GM19025 (cell line): ENCODE measurements around the gene IL9R.
"Not testable (repeated sequence)": the region's sequence is repeated elsewhere in the genome, so short reads cannot be mapped to it uniquely, and the experiment has no call there.

Source experiments
- ATAC-seq: cut with Tn5 transposase; IDR thresholded peaks from one replicate; pipeline ENCODE4 v1.9.1; 2021; ENCODE audit warnings: mild to moderate bottlenecking, low read depth, moderate library complexity; ENCODE audit not compliant: unreplicated experiment

The IL9R gene, protein sequence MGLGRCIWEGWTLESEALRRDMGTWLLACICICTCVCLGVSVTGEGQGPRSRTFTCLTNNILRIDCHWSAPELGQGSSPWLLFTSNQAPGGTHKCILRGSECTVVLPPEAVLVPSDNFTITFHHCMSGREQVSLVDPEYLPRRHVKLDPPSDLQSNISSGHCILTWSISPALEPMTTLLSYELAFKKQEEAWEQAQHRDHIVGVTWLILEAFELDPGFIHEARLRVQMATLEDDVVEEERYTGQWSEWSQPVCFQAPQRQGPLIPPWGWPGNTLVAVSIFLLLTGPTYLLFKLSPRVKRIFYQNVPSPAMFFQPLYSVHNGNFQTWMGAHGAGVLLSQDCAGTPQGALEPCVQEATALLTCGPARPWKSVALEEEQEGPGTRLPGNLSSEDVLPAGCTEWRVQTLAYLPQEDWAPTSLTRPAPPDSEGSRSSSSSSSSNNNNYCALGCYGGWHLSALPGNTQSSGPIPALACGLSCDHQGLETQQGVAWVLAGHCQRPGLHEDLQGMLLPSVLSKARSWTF

DNA sequence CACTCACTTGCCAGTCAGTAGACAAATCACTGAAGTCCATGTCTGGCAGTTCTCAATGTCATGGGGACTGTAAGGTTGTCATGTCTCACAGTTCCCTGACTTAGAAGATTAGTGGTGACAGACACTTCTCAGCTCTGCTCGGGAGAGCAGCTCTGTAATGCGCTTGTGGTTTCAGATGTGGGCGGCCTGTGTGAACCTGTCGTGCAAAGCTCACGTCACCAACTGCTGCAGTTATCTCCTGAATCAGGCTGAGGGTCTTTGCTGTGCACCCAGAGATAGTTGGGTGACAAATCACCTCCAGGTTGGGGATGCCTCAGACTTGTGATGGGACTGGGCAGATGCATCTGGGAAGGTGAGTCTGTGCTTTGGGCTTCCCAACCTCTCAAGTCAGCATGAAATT, at the start of gene IL9R:
TSS of gene IL9R (plus strand) at position 261 of the 400 bp plus-strand sequence. CDS start at position 325, 64 bp downstream.
- ATAC-seq = no peak

DNA sequence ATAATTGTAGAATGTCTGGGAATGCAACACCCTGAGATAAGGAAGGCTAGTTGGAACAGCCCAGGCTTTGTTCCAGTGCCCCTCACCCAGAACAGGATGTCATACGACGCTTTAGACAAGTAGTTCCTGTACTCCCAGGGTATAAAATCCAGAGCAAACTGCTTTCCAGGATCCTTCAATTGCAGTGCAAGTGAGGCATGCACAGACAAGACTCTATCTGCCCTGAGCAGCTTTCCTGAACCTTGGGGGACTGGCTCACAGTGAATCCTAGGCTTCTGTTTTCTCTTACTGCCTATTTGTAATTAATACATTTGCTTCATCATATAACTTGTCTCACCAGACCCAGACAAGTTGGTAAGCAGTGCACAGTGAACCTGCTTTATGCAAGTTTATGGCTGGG, 48.4 kb upstream of the IL9R start:
- ATAC-seq = no peak

DNA sequence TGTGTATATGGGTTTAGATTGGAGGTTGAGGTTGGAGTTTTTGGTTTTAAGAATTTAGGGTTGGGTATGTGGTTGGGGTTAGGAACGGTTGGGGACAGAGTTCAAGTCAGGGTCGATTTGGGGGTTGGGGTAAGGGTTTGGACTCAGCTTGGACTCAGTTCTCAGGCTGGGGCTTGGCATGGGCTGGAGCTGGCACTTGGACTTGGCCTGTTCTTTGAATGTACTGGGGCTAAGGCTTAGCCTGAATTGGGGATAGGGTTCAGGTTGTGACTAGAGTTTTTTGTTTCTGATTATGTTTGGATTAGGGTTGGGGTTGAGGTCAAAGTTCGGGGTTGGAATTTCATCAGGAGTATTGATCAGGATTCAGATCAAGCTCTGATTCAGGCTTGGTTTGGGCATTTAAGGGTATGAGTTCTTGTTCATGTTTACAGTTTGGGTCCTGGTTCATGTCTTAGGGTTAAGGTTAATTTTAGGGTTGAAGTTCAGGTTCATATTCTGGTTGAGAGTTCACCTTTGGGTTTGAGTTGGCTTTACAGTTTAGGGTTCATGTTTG, 46.2 kb upstream of the IL9R start:
- no peak for ATAC-seq

DNA sequence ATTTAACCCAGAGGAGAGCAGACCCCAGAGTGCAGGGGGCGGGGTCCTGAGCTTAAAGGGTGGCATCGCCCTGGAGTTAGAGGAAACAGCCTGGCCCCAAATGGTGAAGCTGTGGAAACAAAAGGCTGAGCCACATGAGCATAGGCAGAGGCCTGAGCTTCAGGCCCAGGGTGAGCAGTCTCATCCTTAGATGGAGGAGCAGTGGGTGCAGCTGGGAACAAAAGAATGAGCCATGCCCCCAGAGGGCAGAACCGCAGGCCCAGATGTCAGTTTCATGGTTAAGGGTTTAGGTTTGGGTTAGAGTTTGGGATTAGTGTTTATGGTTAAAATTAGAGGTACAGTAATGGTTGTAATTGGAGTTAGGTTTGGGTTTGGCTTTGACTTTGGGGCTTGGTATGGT, 44.4 kb upstream of the IL9R start:
- no peak for ATAC-seq

DNA sequence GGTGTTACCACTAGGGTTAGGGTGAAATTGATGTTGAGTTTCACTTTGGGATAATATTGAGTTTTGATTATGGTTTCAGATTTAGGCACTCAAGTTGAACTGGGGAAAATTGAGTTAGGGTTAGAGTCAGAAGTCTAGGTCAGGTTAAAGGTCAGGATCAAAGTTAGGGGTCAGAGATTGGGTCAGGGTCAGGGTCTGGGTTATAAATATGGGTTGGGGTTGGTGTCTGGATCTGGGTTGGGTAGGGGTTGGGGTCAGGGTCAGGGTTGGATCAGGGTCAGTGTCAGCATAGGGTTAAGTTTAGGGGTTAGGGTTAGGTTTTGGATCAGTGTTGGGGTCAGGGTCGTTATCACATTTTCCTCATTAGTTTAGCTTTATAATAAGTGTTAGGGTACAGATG, 42.7 kb upstream of the IL9R start:
- ATAC-seq = no peak

DNA sequence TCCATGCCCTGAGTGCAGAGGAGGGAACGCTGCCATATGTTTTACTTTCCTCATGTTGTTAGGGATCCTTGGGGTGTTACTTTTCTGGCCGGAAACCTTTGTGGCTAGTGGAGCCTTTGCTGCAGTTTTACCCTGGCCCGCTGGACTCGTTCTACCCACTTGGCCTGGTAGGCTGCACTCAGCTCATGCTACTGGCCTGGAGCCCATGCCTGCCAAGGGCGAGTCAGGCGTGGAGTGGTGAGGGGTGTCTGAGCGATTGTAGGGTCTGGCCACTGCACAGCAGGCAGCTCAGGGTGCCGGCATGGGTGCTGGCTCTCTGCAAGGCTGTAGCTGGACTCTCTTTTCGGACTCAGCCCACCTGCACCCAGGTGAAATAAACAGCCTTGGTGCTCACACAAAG, 41.4 kb upstream of the IL9R start:
- ATAC-seq = no peak

DNA sequence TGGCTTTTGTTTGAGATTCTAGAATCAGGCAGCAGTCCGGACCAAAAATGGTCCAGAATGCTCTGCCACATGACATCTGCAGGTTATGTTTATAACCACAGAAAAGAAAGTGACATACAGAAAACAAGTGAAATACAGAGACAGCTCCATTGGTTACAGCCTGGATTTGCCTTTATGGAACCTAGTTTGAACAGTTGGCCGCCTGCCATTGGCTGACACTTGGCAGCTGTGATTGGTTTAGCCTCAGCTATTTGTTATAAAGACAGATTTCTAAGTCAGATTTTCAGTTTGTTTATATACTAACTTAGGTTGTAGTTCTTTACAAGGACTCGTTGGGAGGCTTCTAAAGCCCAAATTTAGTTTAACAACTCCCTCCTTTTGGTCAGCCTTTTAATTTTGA, 40.8 kb upstream of the IL9R start:
- ATAC-seq = no peak

DNA sequence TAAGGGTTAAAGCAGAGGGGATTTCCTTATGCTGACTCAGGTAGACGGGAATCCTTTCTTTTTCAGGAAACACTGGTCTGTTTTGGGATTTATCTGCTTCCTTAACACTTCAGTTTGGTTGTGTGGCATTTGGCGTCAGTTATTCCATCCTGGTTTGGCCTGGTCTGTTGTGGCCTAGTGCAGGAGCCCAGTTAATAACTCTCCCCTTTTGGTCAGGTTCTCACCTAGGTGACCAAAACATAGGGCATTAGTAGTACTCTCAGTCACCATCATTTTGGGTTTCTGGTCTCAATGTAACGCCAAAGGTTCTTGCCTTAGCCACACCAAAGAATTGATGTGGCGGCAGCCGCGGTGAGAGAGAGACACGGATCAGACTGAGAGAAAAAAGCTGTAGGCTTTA, 39.7 kb upstream of the IL9R start:
- ATAC-seq = no peak

DNA sequence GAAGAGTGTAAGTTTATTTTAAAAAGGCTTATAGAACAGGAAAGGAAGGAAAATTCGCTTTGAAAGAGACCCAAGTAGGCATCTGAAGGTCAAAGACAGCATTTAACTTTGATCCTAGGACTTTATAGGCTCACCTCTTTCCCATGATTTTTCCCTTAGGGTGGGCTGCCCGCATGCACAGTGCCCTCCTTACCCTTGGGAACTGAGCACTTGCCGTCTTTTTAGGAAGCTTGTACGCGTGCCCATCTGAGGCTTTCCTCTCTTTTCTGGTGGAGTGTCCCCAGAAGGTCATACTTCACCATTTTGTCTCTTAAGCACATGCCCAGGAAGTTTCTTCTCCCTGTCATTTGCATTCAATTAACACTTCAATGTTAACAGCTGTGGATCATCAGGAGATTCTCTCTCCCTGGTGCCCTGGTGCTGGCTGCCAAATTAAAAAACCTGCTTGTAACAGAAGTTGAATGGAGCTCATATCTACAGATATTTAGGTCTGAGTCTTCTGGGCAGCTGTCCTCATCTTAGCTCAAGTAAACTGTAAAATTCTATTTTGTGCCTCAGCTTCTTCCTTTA, 38.4 kb upstream of the IL9R start:
- ATAC-seq = no peak

DNA sequence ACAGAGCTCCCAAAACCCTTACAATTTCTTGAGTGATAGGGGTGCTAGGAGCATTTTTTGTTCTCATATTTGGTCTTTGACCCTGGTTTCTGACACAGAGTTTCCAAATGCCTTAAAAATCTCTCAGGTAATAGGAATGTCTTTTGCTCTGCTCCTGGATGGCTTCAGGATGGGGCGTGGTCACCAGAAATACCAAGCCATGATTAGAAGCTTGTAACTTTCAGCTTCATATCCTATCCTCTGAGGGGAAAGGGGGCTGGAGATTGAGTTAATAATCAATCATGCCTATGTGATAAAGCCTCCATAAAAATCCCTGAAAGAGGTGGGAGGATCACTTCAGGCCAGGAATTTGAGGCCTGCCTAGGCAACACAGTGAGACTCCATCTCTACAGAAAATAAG, 34.6 kb upstream of the IL9R start:
- no peak for ATAC-seq

DNA sequence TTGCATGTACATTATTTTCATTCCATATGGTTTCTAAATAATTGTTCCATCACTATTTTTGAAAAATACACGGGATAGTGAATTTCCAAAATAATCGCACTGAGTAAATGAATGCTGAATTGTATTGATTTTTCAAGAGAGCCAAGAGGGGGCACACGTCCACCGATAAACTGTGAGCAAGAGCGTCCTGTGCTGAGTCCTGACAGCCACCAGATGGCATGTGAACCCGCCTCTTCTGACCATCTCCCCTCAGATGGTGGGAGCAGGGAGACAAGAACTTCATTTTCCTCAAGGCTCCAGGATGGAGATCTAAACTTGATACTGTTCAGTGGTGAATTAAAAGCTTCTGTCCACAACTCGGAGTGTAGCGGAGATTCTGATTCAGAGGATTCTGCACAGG, 30.6 kb upstream of the IL9R start:
- no peak for ATAC-seq

DNA sequence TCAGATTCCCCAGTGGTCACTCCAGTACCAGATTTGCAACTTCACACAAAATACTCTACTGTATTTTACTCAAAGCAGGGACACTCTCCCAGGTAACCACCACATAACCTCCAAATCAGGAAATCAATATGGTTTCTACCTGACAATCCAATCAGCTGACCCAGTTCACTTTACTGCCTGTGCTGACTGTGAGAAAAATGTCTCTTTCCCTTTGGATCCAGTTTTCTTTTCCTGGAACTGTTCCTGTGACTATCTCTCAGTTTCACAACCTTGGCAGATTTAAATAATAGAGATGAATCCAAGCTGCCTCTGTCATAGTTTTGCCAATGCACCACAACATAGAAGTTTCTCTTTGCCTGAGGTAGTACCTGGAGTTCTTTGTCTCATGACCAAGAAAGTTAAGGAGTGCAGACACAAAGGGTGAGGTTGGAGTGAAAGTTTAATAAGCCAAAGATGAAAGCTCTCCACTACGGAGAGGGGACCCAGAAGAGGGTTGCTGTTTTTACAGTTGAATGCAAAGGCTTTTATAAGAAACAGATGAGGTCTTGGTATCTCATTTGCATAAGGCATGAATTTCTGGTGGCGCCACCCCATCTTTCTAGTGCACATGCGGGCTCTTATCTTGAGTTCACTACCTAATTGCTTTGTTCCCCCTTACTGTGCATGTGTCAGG, 29.7 kb upstream of the IL9R start:
- no peak for ATAC-seq

DNA sequence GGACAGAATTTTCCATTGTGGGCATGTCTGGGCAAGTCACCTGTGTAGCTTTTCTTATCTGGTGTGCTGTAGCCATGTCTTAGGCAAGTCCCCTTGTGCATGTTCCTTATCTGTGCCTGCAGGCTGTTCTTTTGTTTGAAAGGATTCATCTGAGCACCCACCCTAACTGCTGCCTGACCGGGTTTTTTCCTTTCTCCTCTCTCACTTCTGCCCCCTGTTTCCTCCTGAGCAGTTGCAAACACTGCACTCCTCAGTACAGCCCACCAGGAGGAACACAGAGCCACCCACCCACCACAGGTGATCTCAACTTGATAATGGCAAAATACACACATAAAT, 29.2 kb upstream of the IL9R start:
- ATAC-seq = no peak

DNA sequence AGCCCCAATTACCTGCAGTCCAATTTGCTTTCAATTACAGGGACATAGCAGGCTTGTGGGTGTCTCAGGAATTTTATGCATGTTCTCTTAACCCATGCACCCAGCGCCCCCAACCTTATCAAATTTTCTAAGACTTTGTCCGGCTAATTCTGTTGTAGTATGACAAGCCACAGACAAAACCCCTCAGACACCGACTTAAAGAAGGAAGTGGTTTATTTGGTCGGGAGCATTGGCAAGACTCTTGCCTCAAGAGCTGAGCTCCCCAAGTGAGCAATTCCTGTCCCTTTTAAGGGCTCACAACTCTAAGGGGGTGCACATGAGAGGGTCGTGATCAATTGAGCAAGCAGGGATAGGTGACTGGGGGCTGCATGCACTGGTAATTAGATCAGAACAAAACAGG, 28.7 kb upstream of the IL9R start:
- no peak for ATAC-seq

DNA sequence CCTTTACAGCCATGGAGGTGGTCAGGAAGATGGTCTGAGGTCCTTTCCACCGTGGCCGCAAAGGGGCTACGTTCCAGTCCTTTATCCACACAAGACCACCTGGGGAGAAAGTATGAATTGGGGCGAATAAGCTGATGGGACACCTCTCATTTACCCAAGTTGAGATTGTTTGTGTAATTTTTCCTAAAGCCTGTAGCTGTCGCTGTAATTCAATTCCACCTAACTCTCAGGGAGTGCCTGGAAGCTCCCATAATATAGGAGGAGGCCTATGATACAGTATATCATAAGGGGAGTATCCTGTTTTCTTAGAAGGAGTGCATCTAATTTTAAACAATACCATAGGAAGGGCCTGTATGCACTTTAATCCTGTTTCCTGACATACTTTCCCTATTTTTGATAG, 25.8 kb upstream of the IL9R start:
- not testable (repeated sequence) for ATAC-seq

DNA sequence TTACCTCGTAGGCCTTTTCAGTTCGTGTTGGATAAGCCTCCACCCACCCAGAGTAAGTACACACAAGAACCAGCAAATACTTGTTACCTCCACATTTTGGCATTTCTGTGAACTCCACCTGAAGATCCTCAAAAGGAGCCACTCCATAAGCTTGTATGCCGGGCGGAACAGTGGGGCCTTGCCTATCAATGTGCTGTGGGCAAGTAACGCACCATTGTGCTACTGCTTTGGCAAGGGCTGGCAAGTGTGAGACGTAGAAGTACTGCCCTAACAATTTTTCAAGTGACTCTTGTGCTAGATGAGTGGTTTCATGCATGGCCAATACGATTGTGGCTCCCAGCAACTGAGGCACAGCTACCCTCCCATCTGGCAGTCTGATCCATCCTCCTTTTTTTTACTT, 25.3 kb upstream of the IL9R start:
- not testable (repeated sequence) for ATAC-seq

DNA sequence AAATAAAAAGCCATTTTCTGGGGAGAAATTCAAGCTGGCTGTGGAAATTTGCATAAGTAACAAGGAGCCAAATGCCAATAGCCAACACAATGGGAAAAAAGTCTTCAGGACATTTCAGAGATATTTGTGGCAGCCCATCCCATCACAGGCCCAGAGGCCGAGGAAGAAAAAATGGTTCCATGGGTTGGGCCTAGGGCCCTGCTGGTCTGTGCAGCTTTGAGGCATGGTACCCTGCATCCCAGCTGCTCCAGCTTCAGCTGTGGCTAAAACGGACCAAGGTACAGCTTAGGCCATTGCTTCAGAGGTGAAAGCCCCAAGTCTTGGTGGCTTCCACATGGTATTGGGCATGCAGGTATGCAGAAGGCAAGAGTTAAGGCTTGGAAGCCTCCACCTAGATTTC, 14.2 kb upstream of the IL9R start:
- no peak for ATAC-seq

DNA sequence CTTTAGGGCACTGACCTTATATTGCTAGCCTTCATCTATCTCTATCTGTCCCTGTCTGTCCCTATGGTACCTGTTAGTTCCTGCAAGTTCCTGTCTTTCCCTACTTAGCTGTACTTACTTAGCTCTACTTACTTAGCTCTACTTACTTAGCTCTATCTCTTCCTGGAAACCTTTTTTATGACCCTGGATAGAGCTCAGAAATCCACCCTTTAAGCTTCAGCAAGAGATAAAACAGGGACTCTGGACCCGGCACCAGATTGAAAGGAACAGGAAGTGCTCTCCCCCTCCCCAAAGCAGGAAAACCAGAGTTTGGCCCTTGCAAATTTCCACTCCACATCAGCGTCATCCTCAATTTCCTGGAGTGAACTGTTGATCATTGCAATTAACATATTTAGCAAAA, 12.3 kb upstream of the IL9R start:
- no peak for ATAC-seq

DNA sequence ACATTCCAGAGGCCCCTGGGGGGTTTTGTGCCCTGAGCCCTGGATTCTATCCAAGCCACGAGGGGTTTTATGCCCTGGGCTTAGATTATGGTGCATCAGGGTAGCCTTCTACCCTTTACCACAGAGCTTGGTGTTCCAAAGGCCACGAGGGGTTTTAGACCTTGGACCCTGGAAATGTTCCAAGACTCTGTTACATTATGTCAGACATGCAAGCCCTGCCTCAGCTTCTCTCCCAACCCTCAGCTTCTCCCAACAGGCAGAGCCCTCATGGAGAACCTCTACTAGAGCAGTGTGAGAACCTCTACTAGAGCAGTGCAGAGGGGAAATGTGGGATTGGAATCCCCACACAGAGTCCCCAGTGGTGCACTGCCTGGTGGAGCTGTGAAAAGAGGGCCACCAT, 10.5 kb upstream of the IL9R start:
- not testable (repeated sequence) for ATAC-seq

DNA sequence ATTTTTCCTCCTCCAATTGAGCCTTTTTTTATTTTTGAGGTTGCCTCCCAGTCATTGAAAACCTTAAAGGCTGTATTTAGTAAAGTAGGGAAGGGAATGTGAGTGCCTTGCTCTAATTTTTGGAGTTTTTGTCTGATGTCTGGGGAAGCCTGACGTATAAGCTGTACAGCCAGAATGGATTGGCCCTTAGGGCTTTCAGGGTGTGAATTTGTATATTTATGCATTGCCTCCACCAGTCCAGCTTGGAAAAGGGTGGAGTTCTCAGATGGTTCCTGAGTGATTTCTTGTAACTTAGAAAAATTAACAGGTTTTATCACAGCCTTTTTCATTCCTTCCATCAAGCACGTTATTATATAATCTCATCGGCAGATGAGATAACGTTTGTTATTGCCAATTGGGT, 8.6 kb upstream of the IL9R start:
- ATAC-seq = no peak

DNA sequence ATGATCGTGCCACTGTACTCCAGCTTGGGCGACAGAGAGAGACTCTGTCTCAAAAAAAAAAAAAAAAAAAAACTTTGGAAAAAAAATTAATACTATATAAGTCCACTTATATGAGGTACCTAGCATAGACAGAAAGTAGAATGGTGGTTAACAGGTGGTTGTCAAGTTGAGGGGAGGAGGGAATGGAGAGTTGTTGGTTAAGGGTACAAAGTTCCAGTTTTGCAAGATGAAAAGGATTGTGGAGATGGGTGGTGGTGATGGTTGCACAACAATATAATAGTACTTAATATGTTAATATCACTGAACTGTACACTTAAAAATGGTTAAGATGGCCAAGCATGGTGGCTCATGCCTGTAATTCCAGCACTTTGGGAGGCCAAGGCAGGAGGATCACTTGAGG, 4.1 kb upstream of the IL9R start:
- ATAC-seq = no peak
